ENCODE data around the gene GPR137B.

GPR137B gene

GRCh38 chr1:236117710-236118109 is 24.6 kb upstream of the GPR137B start:
- DNase-seq, result no peak

- no peak for DNase-seq
Observed at GRCh38 chr1:236119943-236120484, 22.3 kb upstream of the GPR137B start.

- DNase-seq, result no peak
Observed at GRCh38 chr1:236120721-236121153, 21.6 kb upstream of the GPR137B start.

GRCh38 chr1:236122176-236122575 is 20.2 kb upstream of the GPR137B start:
- DNase-seq, result no peak

- no peak for DNase-seq
Observed at GRCh38 chr1:236123563-236123962, 18.8 kb upstream of the GPR137B start.

GRCh38 chr1:236124965-236125364 is 17.4 kb upstream of the GPR137B start:
- DNase-seq, result no peak

GRCh38 chr1:236127045-236127444 is 15.3 kb upstream of the GPR137B start:
- DNase-seq, result no peak

- no peak for DNase-seq
Observed at GRCh38 chr1:236128646-236129178, 13.6 kb upstream of the GPR137B start.

GRCh38 chr1:236129306-236129705 is 13.0 kb upstream of the GPR137B start:
- DNase-seq, result no peak

- DNase-seq, result no peak
Observed at GRCh38 chr1:236130372-236130771, 12.0 kb upstream of the GPR137B start.

GRCh38 chr1:236131916-236132315 is 10.4 kb upstream of the GPR137B start:
- no peak for DNase-seq

GRCh38 chr1:236132420-236133046 is 9.8 kb upstream of the GPR137B start:
- DNase-seq, result no peak

- DNase-seq, result no peak
Observed at GRCh38 chr1:236133339-236133738, 9.0 kb upstream of the GPR137B start.

- no peak for DNase-seq
Observed at GRCh38 chr1:236133802-236134201, 8.5 kb upstream of the GPR137B start.

GRCh38 chr1:236137285-236137852 is 5.0 kb upstream of the GPR137B start:
- DNase-seq, result no peak

GRCh38 chr1:236139495-236139894 is 2.8 kb upstream of the GPR137B start:
- DNase-seq, result no peak

- no peak for DNase-seq
Observed at GRCh38 chr1:236140705-236141446, 1.5 kb upstream of the GPR137B start.

GRCh38 chr1:236141447-236142252 is 689 bp upstream of the GPR137B start:
- no peak for DNase-seq

GRCh38 chr1:236143104-236143948 is 987 bp downstream of the GPR137B start:
- DNase-seq, result no peak

- no peak for DNase-seq
Observed at GRCh38 chr1:236144033-236144432, 1.7 kb downstream of the GPR137B start.

- no peak for DNase-seq
Observed at GRCh38 chr1:236144446-236145150, 2.3 kb downstream of the GPR137B start.
